Measurements from ENCODE around the gene CFAP61. TPM values are rescaled to one million over a fixed set of nuclear protein-coding genes. Genes with fewer than 3 reads are reported as not detected.

Gene CFAP61
- total and polyA plus RNA-seq, 9 of the 15 experiments (the other 6 are each of a cell fraction or from before 2014, with no cell fraction given), result 0.11 TPM; not detected in 8

GRCh38 chr20:20188647-20189046 lies 136.3 kb downstream of the CFAP61 start:
- H3K4me1 ChIP-seq (replicated peaks in 1 of 2; ENCODE audit: control insufficient read depth in 2 of 2, insufficient read depth in 2 of 2, low read length in 2 of 2), result no peaks in the 10 kb centered on the region
- H3K79me2 ChIP-seq (ENCODE audit: control insufficient read depth, insufficient read depth, low read length), result no peaks in the 10 kb centered on the region
- in situ Hi-C loops (cut with MboI) (no loop called here), intact Hi-C loops (cut with micrococcal nuclease) (no loop called here)
- POLR2A ChIA-PET, result no interaction called here
- BruUV-seq (replicated peaks), result no TSS peak
- no peak overlapping the region for H3K4me2 ChIP-seq (ENCODE audit: insufficient read depth, low read length)
- no peaks in the 10 kb centered on the region for H3K36me3 ChIP-seq (ENCODE audit: control insufficient read depth, insufficient read depth, low read length)
- TF ChIP-seq RFX1 (IDR thresholded peaks at IDR 0.05), result no peak
- no peak for TF ChIP-seq ZNF3 (CRISPR knock-in tag; IDR thresholded peaks at IDR 0.05)
- no peak for TF ChIP-seq POLR2AphosphoS2 (IDR thresholded peaks at IDR 0.05; ENCODE audit: low read length)
- TF ChIP-seq ZNF449 (CRISPR knock-in tag; IDR thresholded peaks at IDR 0.05), result no peak
- TF ChIP-seq HNRNPUL1 (IDR thresholded peaks at IDR 0.05; ENCODE audit: low read length), result no peak
- TF ChIP-seq ZNF511 (CRISPR knock-in tag; IDR thresholded peaks at IDR 0.05), result no peak
- no peak for TF ChIP-seq NCOA1 (IDR thresholded peaks at IDR 0.05; ENCODE audit: low read depth)
- no peak for TF ChIP-seq TAF1 (IDR thresholded peaks at IDR 0.05; ENCODE audit: control insufficient read depth, extremely low read depth, insufficient read depth, low read length, severe bottlenecking)
- no peak for TF ChIP-seq POLR2H (tag; IDR thresholded peaks at IDR 0.05; ENCODE audit: low read depth)
- FAIRE-seq (no peak), DNase-seq (ENCODE audit: extremely low read depth in 1 of 4, low spot score in 3 of 4) (no peak), ATAC-seq (no peak)
- H3K9ac ChIP-seq (ENCODE audit: insufficient read depth in 1 of 2, low read depth in 2 of 2, low read length in 2 of 2), result no peak overlapping the region
- H4K20me1 ChIP-seq (replicated peaks; ENCODE audit: control insufficient read depth, insufficient read depth, low read length), result no peaks in the 10 kb centered on the region
- 0% methylated on average over 1 of the region's 1 CpG for WGBS (ENCODE audit: insufficient coverage, low coverage, missing lambda C conversion rate)
- no peak overlapping the region for H3K4me3 ChIP-seq
- no peaks in the 10 kb centered on the region for H3K27me3 ChIP-seq (ENCODE audit: control insufficient read depth in 2 of 2, insufficient read depth in 2 of 2, low read length in 2 of 2)
- H3K9me3 ChIP-seq (replicated peaks; ENCODE audit: control insufficient read depth, insufficient read depth, low read depth, low read length), result no peaks in the 10 kb centered on the region
- CTCF ChIA-PET (ENCODE audit: low intra/inter-chr PET ratio), result no interaction called here
- no peak overlapping the region for H2AFZ ChIP-seq (ENCODE audit: low read depth, low read length)
- H3K27ac ChIP-seq (ENCODE audit: extremely low read depth, low read depth, low read length), result no peak overlapping the region
- H3K9me1 ChIP-seq (ENCODE audit: control insufficient read depth, insufficient read depth, low read length), result no peaks in the 10 kb centered on the region
